ENCODE results near the gene ACRBP.

Gene ACRBP

GRCh38 chr12:6630736-6631135, 16.5 kb downstream of the ACRBP start:
- Histone ChIP-seq H3K36me3 (ENCODE audit: insufficient read depth, low read length) (no peaks in the 10 kb centered on the region), H3K4me3 (ENCODE audit: low read length) (no peak overlapping the region), H3K9ac (ENCODE audit: low read depth, low read length) (no peak overlapping the region), H3K4me1 (ENCODE audit: control insufficient read depth, insufficient read depth, low read length) (peaks cover 4% of the 10 kb centered on the region), H3K27me3 (ENCODE audit: control insufficient read depth, insufficient read depth, low read length) (no peaks in the 10 kb centered on the region), H3K9me3 (replicated peaks; ENCODE audit: low read length) (no peaks in the 10 kb centered on the region), H3K4me2 (ENCODE audit: low read length) (no peak overlapping the region)

GRCh38 chr12:6627616-6628015, 19.6 kb downstream of the ACRBP start:
- Histone ChIP-seq H3K36me3 (ENCODE audit: insufficient read depth, low read length) (no peaks in the 10 kb centered on the region), H3K4me1 (ENCODE audit: control insufficient read depth, insufficient read depth, low read length) (peaks cover 3% of the 10 kb centered on the region), H3K4me3 (ENCODE audit: low read length) (no peak overlapping the region), H3K9ac (ENCODE audit: low read depth, low read length) (no peak overlapping the region), H3K4me2 (ENCODE audit: low read length) (no peak overlapping the region), H3K9me3 (replicated peaks; ENCODE audit: low read length) (no peaks in the 10 kb centered on the region), H3K27me3 (ENCODE audit: control insufficient read depth, insufficient read depth, low read length) (no peaks in the 10 kb centered on the region)

- Histone ChIP-seq H3K4me1 (ENCODE audit: control insufficient read depth, insufficient read depth, low read length) (peaks cover 3% of the 10 kb centered on the region), H3K4me3 (ENCODE audit: low read length) (no peak overlapping the region)
Observed at GRCh38 chr12:6626654-6627283, 20.5 kb downstream of the ACRBP start.

GRCh38 chr12:6620885-6621274, 26.4 kb downstream of the ACRBP start:
- no peaks in the 10 kb centered on the region for H3K36me3 ChIP-seq (ENCODE audit: insufficient read depth, low read length)
- H3K4me3 ChIP-seq (ENCODE audit: low read length): no peak overlapping the region
- peaks cover 8% of the 10 kb centered on the region for H3K4me1 ChIP-seq (ENCODE audit: control insufficient read depth, insufficient read depth, low read length)
- peak overlapping the region; percentile 68 for H3K4me2 ChIP-seq (ENCODE audit: low read length)
- peaks cover 5% of the 10 kb centered on the region for H3K27me3 ChIP-seq (ENCODE audit: control insufficient read depth, insufficient read depth, low read length)
- H3K9me3 ChIP-seq (replicated peaks; ENCODE audit: low read length): no peaks in the 10 kb centered on the region
- H3K9ac ChIP-seq (ENCODE audit: low read depth, low read length): no peak overlapping the region

More at GRCh38 chr12:6626654-6627283, 20.5 kb downstream of the ACRBP start:
- Histone ChIP-seq H3K9ac (ENCODE audit: low read depth, low read length) (no peak overlapping the region), H3K9me3 (replicated peaks; ENCODE audit: low read length) (no peaks in the 10 kb centered on the region), H3K36me3 (ENCODE audit: insufficient read depth, low read length) (no peaks in the 10 kb centered on the region), H3K27me3 (ENCODE audit: control insufficient read depth, insufficient read depth, low read length) (no peaks in the 10 kb centered on the region), H3K4me2 (ENCODE audit: low read length) (no peak overlapping the region)

- Histone ChIP-seq H3K27me3 (ENCODE audit: control insufficient read depth, insufficient read depth, low read length) (peaks cover 5% of the 10 kb centered on the region), H3K4me2 (ENCODE audit: low read length) (peak overlapping the region; percentile 68), H3K4me3 (ENCODE audit: low read length) (peak overlapping the region; percentile 45), H3K4me1 (ENCODE audit: control insufficient read depth, insufficient read depth, low read length) (peaks cover 8% of the 10 kb centered on the region), H3K9me3 (replicated peaks; ENCODE audit: low read length) (no peaks in the 10 kb centered on the region), H3K36me3 (ENCODE audit: insufficient read depth, low read length) (no peaks in the 10 kb centered on the region), H3K9ac (ENCODE audit: low read depth, low read length) (no peak overlapping the region)
Observed at GRCh38 chr12:6620137-6620884, 26.9 kb downstream of the ACRBP start.

- Histone ChIP-seq H3K4me3 (ENCODE audit: low read length) (no peak overlapping the region), H3K9me3 (replicated peaks; ENCODE audit: low read length) (no peaks in the 10 kb centered on the region), H3K4me2 (ENCODE audit: low read length) (no peak overlapping the region), H3K4me1 (ENCODE audit: control insufficient read depth, insufficient read depth, low read length) (peaks cover 15% of the 10 kb centered on the region), H3K36me3 (ENCODE audit: insufficient read depth, low read length) (no peaks in the 10 kb centered on the region), H3K9ac (ENCODE audit: low read depth, low read length) (no peak overlapping the region), H3K27me3 (ENCODE audit: control insufficient read depth, insufficient read depth, low read length) (peaks cover 5% of the 10 kb centered on the region)
Observed at GRCh38 chr12:6618483-6619225, 28.6 kb downstream of the ACRBP start.

GRCh38 chr12:6615802-6616201, 31.4 kb downstream of the ACRBP start:
- peaks cover 30% of the 10 kb centered on the region for H3K4me1 ChIP-seq (ENCODE audit: control insufficient read depth, insufficient read depth, low read length)
- H3K4me2 ChIP-seq (ENCODE audit: low read length): no peak overlapping the region
- no peak overlapping the region for H3K4me3 ChIP-seq (ENCODE audit: low read length)
- no peaks in the 10 kb centered on the region for H3K36me3 ChIP-seq (ENCODE audit: insufficient read depth, low read length)
- H3K9ac ChIP-seq (ENCODE audit: low read depth, low read length): no peak overlapping the region
- no peaks in the 10 kb centered on the region for H3K9me3 ChIP-seq (replicated peaks; ENCODE audit: low read length)
- H3K27me3 ChIP-seq (ENCODE audit: control insufficient read depth, insufficient read depth, low read length): peaks cover under 1% of the 10 kb centered on the region

GRCh38 chr12:6614513-6615172, 32.6 kb downstream of the ACRBP start:
- H3K27me3 ChIP-seq (ENCODE audit: control insufficient read depth, insufficient read depth, low read length): no peaks in the 10 kb centered on the region
- no peaks in the 10 kb centered on the region for H3K36me3 ChIP-seq (ENCODE audit: insufficient read depth, low read length)
- H3K9me3 ChIP-seq (replicated peaks; ENCODE audit: low read length): no peaks in the 10 kb centered on the region
- H3K9ac ChIP-seq (ENCODE audit: low read depth, low read length): peak overlapping the region; percentile 65
- H3K4me2 ChIP-seq (ENCODE audit: low read length): peak overlapping the region; percentile 42
- peaks cover 22% of the 10 kb centered on the region for H3K4me1 ChIP-seq (ENCODE audit: control insufficient read depth, insufficient read depth, low read length)
- H3K4me3 ChIP-seq (ENCODE audit: low read length): no peak overlapping the region

GRCh38 chr12:6613776-6614512, 33.3 kb downstream of the ACRBP start:
- H3K4me1 ChIP-seq (ENCODE audit: control insufficient read depth, insufficient read depth, low read length): peaks cover 22% of the 10 kb centered on the region
- H3K9me3 ChIP-seq (replicated peaks; ENCODE audit: low read length): no peaks in the 10 kb centered on the region
- H3K36me3 ChIP-seq (ENCODE audit: insufficient read depth, low read length): no peaks in the 10 kb centered on the region
- H3K4me3 ChIP-seq (ENCODE audit: low read length): peak overlapping the region; percentile 21
- peak overlapping the region; percentile 65 for H3K9ac ChIP-seq (ENCODE audit: low read depth, low read length)
- H3K27me3 ChIP-seq (ENCODE audit: control insufficient read depth, insufficient read depth, low read length): no peaks in the 10 kb centered on the region
- H3K4me2 ChIP-seq (ENCODE audit: low read length): peak overlapping the region; percentile 42

- H3K4me3 ChIP-seq (ENCODE audit: low read length): peak overlapping the region; percentile 61
Observed at GRCh38 chr12:6613015-6613775, 34.0 kb downstream of the ACRBP start.

More at GRCh38 chr12:6613015-6613775, 34.0 kb downstream of the ACRBP start:
- Histone ChIP-seq H3K36me3 (ENCODE audit: insufficient read depth, low read length) (no peaks in the 10 kb centered on the region), H3K4me2 (ENCODE audit: low read length) (peak overlapping the region; percentile 73), H3K4me1 (ENCODE audit: control insufficient read depth, insufficient read depth, low read length) (peaks cover 22% of the 10 kb centered on the region), H3K9ac (ENCODE audit: low read depth, low read length) (peak overlapping the region; percentile 63), H3K9me3 (replicated peaks; ENCODE audit: low read length) (no peaks in the 10 kb centered on the region), H3K27me3 (ENCODE audit: control insufficient read depth, insufficient read depth, low read length) (no peaks in the 10 kb centered on the region)

Measured in skeletal muscle satellite cell (primary cell).